ENCODE results near the gene ZFP36.

DNA sequence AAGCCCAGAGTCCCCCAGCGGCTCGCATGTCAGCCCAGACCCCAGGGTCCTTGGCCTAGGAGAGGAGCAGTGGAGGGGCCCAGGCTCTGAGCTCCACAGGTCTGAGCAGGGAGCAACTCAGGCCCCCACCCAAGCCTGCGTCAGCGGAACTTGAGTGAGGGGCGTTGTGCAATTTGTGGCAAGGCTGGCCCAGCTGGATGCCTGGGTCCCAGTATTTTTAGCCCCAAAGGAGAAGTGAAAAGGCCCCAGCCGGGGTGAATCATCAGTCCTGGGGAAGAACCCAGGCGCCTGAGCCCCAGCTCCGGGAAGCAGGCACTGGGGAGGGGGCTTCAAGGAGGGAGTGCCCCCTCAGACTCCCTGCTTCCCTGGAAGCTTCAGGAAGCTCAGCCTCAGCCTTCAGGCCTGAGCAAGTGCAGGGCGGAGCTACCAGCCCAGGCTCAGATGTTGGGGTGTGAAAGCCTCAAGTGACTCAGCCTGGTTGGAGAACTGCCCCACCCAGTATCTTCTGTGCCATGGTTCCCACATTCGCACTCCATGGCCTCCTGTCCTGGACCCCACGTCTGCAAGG, 8.3 kb upstream of the ZFP36 start:
- TF ChIP-seq, protein P1, sequence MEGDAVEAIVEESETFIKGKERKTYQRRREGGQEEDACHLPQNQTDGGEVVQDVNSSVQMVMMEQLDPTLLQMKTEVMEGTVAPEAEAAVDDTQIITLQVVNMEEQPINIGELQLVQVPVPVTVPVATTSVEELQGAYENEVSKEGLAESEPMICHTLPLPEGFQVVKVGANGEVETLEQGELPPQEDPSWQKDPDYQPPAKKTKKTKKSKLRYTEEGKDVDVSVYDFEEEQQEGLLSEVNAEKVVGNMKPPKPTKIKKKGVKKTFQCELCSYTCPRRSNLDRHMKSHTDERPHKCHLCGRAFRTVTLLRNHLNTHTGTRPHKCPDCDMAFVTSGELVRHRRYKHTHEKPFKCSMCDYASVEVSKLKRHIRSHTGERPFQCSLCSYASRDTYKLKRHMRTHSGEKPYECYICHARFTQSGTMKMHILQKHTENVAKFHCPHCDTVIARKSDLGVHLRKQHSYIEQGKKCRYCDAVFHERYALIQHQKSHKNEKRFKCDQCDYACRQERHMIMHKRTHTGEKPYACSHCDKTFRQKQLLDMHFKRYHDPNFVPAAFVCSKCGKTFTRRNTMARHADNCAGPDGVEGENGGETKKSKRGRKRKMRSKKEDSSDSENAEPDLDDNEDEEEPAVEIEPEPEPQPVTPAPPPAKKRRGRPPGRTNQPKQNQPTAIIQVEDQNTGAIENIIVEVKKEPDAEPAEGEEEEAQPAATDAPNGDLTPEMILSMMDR (IDR thresholded peaks at IDR 0.05) = no peak
- peak in 1 of 3 donors; percentile 46 for TF ChIP-seq POLR2A (IDR thresholded peaks at IDR 0.05)
